ENCODE measurements around the gene PCDH9. TPM values are rescaled to one million over a fixed set of nuclear protein-coding genes. Genes with fewer than 3 reads are reported as not detected.

Gene PCDH9
- total and polyA plus RNA-seq, 2 experiments from 2014 or later = 0.31 to 0.52 TPM

- Mint-ChIP-seq H3K27ac (no peak overlapping the region), H3K27me3 (ENCODE audit: insufficient read depth, low read depth, poor library complexity) (no peaks in the 10 kb centered on the region), H3K9me3 (no peaks in the 10 kb centered on the region), H3K4me1 (peaks cover 12% of the 10 kb centered on the region; the same call in 2 of the 3 replicates), H3K4me3 (no peak overlapping the region), H3K36me3 (ENCODE audit: low read depth) (no peaks in the 10 kb centered on the region)
- Histone ChIP-seq H2AFZ (peak overlapping the region; percentile 11; the same call in 1 of the 2 replicates), H3K9me2 (ENCODE audit: insufficient read depth) (no peaks in the 10 kb centered on the region), H3K27ac (ENCODE audit: low read depth) (no peak overlapping the region), H3K4me3 (no peak overlapping the region), H3K27me3 (ENCODE audit: insufficient read depth) (no peaks in the 10 kb centered on the region), H3K4me1 (ENCODE audit: insufficient read depth) (no peaks in the 10 kb centered on the region), H3K79me2 (replicated peaks; ENCODE audit: insufficient read depth) (no peaks in the 10 kb centered on the region), H4K20me1 (replicated peaks; ENCODE audit: insufficient read depth) (no peaks in the 10 kb centered on the region), H3K36me3 (ENCODE audit: insufficient read depth) (no peaks in the 10 kb centered on the region), H3K4me2 (no peak overlapping the region), H3F3A (replicated peaks; ENCODE audit: low read depth) (no peaks in the 10 kb centered on the region)
- TF ChIP-seq CTCF (conservative IDR thresholded peaks at IDR 0.05; ENCODE audit: low read depth in 2 of 2) (0 out of 4 replicates have a peak, but pooled peaks of 1 of the 2 experiments have one; percentile 10), NANOG (IDR thresholded peaks at IDR 0.05; ENCODE audit: borderline replicate concordance) (no peak), ETS1 (IDR thresholded peaks at IDR 0.05) (no peak)
- DNase-seq (ENCODE audit: low spot score) (no peak), ATAC-seq (peak; percentile 21; the same call in 1 of the 3 replicates)
These were observed 181.9 kb downstream of the PCDH9 start for GRCh38 chr13:67048084-67048820.

GRCh38 chr13:67045357-67045756 lies 184.8 kb downstream of the PCDH9 start:
- H4K20me1 ChIP-seq (replicated peaks; ENCODE audit: insufficient read depth) = no peaks in the 10 kb centered on the region
- Mint-ChIP-seq H3K36me3 (ENCODE audit: low read depth) (no peaks in the 10 kb centered on the region), H3K27me3 (ENCODE audit: insufficient read depth, low read depth, poor library complexity) (no peaks in the 10 kb centered on the region), H3K9me3 (no peaks in the 10 kb centered on the region), H3K27ac (no peak overlapping the region; the same call in 1 of the 2 replicates), H3K4me3 (no peak overlapping the region), H3K4me1 (peaks cover 5% of the 10 kb centered on the region; the same call in 2 of the 3 replicates)
- no peaks in the 10 kb centered on the region for H3K79me2 ChIP-seq (replicated peaks; ENCODE audit: insufficient read depth)
- H3K4me1 ChIP-seq (ENCODE audit: insufficient read depth) = no peaks in the 10 kb centered on the region
- no peaks in the 10 kb centered on the region for H3F3A ChIP-seq (replicated peaks; ENCODE audit: low read depth)
- no peaks in the 10 kb centered on the region for H3K9me2 ChIP-seq (ENCODE audit: insufficient read depth)
- no peak overlapping the region for H3K4me2 ChIP-seq
- H2AFZ ChIP-seq = no peak overlapping the region
- H3K4me3 ChIP-seq = no peak overlapping the region
- no peaks in the 10 kb centered on the region for H3K36me3 ChIP-seq (ENCODE audit: insufficient read depth)
- DNase-seq (ENCODE audit: low spot score) (no peak), ATAC-seq (no peak)
- no peak overlapping the region for H3K27ac ChIP-seq (ENCODE audit: low read depth)
- no peaks in the 10 kb centered on the region for H3K27me3 ChIP-seq (ENCODE audit: insufficient read depth)
- TF ChIP-seq EZH2 (IDR thresholded peaks at IDR 0.05; ENCODE audit: low read depth, unreplicated experiment) (no peak), REST (IDR thresholded peaks at IDR 0.05; ENCODE audit: unreplicated experiment) (no peak), CREB1 (CRISPR knock-in tag; IDR thresholded peaks at IDR 0.05; ENCODE audit: low read depth) (no peak), NANOG (IDR thresholded peaks at IDR 0.05; ENCODE audit: borderline replicate concordance) (no peak), EZH2phosphoT487 (IDR thresholded peaks at IDR 0.05; ENCODE audit: unreplicated experiment) (no peak), POLR2AphosphoS5 (IDR thresholded peaks at IDR 0.05; ENCODE audit: low read depth) (no peak), ZNF331 (CRISPR knock-in tag; IDR thresholded peaks at IDR 0.05; ENCODE audit: low read depth) (no peak), STAT1 (IDR thresholded peaks at IDR 0.05; ENCODE audit: unreplicated experiment) (no peak), JUNB (IDR thresholded peaks at IDR 0.05; ENCODE audit: unreplicated experiment) (no peak), CTCF (conservative IDR thresholded peaks at IDR 0.05; ENCODE audit: low read depth in 2 of 2) (no peak), ETS1 (IDR thresholded peaks at IDR 0.05) (no peak), ZNF114 (CRISPR knock-in tag; IDR thresholded peaks at IDR 0.05) (no peak)

Data from GM23338 (cell line).